ENCODE data around the gene CSNK1D. TPM values are rescaled to one million over a fixed set of nuclear protein-coding genes. Genes with fewer than 3 reads are reported as not detected.

The CSNK1D gene
- total RNA-seq, 2 experiments from 2014 or later, result 110 to 115 TPM

Other genes starting within 250 kb of the CSNK1D start
- 1 to 10 TPM; 4.7 to 5.1 TPM for gene RAC3, start 242.0 kb downstream of the CSNK1D start, total RNA-seq
- 100 to 1,000 TPM in 1 of 2 experiments, 10 to 100 TPM in 1; 93.3 to 104 TPM for gene DCXR, start 236.0 kb downstream of the CSNK1D start, total RNA-seq
- gene RFNG, start 221.9 kb downstream of the CSNK1D start, total RNA-seq, result 10 to 100 TPM; 13.9 to 14.5 TPM
- 100 to 1,000 TPM in 1 of 2 experiments, 10 to 100 TPM in 1; 94.2 to 103 TPM for gene GPS1, start 221.8 kb downstream of the CSNK1D start, total RNA-seq
- 100 to 1,000 TPM; 175 to 190 TPM for gene DUS1L, start 207.9 kb downstream of the CSNK1D start, total RNA-seq
- 100 to 1,000 TPM; 282 to 287 TPM for gene FASN, start 175.5 kb downstream of the CSNK1D start, total RNA-seq
- 10 to 100 TPM; 59.5 to 65.1 TPM for gene CCDC57, start 60.9 kb downstream of the CSNK1D start, total RNA-seq
- 10 to 100 TPM; 75.8 to 79.3 TPM for gene SLC16A3, start 44.7 kb downstream of the CSNK1D start, total RNA-seq
- 100 to 1,000 TPM; 291 to 293 TPM for gene CD7, start 43.9 kb upstream of the CSNK1D start, total RNA-seq
- gene SECTM1, start 60.1 kb upstream of the CSNK1D start, total RNA-seq, result under 1 TPM; 0.72 to 0.74 TPM
- under 1 TPM; 0.10 to 0.23 TPM for gene TEX19, start 85.5 kb upstream of the CSNK1D start, total RNA-seq
- gene UTS2R, start 98.1 kb upstream of the CSNK1D start, total RNA-seq, result not detected
- 10 to 100 TPM; 17.3 to 20.3 TPM for gene HEXD, start 144.6 kb upstream of the CSNK1D start, total RNA-seq
- 10 to 100 TPM; 18.4 to 21.5 TPM for gene OGFOD3, start 144.9 kb upstream of the CSNK1D start, total RNA-seq
- gene CYBC1, start 177.1 kb upstream of the CSNK1D start, total RNA-seq, result 100 to 1,000 TPM; 156 to 163 TPM
- gene NARF, start 185.0 kb upstream of the CSNK1D start, total RNA-seq, result 10 to 100 TPM; 49.9 to 51.3 TPM
- 10 to 100 TPM; 59.4 to 67.2 TPM for gene FOXK2, start 246.0 kb upstream of the CSNK1D start, total RNA-seq

All from activated naive CD8-positive, alpha-beta T cell treated with anti-CD3 and anti-CD28 coated beads for 36 hours (primary cell).